ENCODE measurements around the gene CHMP4A.

CHMP4A gene, protein sequence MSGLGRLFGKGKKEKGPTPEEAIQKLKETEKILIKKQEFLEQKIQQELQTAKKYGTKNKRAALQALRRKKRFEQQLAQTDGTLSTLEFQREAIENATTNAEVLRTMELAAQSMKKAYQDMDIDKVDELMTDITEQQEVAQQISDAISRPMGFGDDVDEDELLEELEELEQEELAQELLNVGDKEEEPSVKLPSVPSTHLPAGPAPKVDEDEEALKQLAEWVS

DNA sequence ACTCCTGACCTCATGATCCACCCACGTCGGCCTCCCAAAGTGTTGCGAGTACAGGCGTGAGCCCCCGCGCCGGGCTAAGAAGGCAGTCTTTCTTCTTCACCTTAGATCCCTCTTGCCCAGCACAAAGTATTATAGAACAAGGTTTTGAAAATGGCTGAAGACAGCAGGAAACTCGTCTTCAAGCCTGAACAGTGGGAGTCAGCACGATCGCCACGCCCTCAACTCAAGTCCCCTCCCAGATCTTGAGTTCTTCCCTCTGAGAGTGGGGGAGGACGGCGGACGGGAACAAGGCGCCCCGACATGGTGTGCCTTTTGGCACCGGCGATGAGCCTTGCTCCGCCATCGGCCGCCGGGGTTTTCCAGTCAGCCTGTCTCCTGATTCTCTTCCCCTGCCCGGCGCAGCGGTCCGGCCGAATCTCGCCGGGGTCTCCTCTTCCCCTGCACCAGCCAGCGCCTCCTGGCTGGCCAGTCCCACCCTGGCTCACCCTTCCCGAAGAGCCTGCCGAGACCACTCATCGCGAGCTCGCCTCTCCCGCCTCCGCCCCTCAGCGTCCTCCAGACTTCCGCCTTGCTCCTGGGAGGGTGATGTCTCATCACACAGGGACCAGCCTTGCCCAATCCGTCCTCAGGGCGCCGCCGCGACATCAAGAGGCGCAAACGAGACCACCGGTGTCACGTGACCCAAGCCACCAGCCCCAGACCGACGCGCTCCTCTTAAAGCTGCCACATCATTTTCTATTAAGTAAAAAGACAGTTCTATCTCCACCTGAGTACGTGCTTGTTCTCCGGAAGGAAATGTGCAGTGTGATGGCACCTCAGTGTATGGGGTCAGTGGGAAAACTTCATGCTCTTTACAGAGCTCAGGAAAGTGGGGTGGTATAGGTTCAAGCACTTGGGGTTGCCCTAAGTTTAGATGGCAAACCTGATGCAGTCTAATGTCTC lies at the start of gene CHMP4A:
Gene CHMP4A, minus strand, starts transcription at position 565 of the 942 bp plus-strand sequence. Its CDS starts 49 bp downstream, at position 516.
- DNase-seq: peak; percentile 95

- no peak for DNase-seq
Observed at GRCh38 chr14:24261969-24262327, 48.7 kb upstream of the CHMP4A start.

GRCh38 chr14:24261256-24261968 lies 48.1 kb upstream of the CHMP4A start:
- no peak for DNase-seq

GRCh38 chr14:24260780-24261157 lies 47.5 kb upstream of the CHMP4A start:
- DNase-seq: no peak

DNA sequence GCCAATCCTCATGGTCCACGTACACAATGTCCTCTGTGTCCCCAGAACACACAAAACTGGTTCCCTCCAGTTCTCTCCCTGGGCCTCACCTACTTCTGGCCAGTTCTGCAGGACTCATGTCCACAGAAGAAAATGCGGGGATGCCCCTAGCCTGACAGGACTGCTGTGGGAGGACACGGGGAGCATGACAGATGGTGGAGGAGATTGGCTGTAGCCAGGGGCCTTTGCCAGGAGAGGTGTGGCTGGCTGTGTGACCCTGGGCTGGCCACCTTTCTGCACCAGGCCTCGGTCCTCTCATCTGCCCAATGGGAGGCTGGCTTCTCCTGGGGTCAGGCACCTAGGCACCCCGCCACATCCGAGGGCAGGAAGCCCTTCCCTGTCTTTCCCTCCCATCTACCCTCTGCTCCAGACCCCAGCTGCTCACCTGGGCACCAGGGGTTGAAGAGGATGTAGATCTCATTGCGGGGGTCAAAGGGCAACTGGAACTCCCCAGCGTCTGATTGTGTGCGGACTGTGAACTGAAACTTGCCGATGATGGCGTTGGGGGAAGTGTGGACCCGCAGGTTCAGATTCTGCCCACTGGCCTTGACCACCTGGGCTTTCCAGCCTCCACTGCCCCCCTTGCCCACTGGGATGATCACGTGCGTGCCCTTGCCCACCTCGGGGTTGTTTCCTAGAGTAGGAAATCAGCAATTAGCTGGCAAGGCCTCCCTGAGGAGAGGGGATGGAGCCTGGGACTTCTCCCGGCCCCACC lies 46.9 kb upstream of the CHMP4A start:
- no peak for DNase-seq

DNA sequence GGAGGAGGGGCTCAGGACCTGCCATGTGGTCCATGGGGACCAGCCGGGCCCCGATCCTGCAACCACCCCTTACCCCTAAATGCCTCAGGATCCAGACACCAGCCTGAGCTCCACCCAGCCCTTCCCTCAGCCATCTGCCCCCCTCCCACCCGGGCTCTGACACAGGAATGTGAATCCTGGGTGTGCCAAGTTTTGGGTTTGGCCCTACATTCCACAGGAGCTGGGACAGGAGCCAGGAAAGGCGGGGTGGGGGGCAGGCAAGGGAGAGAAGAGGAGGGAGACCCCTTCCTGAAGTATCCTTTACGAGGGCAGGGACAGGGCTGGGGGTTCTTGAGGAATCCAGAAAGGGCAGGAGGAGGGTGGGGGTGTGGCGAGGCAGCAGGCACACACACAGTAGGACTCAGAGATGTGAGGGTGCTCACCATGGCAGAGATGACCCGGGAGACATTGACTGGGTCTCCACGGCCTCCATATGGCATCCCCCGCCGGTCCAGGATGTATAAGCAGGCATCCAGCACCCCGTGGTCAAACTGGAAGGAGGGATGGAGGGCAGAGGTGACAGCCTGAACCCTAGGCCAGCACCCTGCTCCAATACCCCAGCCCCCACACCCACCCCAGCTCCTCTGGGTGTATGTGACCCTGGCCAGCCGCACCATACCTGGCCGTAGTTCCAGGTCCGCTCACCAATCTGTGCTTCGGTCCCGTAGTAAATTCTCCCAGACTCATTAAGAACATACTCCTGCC lies 46.2 kb upstream of the CHMP4A start:
- peak; percentile 67 for DNase-seq

DNA sequence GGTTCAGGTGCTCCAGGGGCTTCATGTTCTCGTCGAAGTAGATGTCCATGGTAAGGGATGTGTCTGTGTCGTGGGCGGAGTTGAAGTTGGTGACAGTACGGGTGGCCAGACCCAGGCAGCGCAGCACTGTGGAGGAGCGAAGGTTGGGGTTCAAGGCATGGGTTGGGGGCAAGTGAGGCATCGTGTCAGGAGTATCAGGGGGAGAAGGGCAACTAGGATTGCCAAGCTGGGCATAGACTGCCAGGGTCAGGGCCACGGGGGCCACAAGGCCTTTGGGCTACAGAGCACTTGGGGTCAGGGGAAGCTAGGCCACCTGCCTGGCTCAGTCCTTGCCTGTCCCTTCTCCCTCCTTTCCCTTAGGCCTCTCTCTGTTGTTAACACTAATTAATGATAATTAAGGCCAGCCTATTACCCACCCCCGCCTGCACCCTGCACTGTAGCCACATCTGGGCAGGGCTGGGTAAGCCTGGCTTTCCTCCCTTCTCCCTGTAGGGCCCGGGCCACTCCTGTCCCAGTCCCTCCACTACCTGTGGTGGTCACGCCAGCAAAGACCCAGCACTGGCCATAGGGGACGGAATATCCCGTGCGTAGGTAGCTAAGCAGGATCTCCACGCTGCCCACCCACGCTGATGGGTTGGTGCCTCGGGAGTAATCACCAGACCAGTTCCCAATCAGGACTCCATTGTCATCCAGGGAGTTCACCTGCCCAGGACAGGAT lies 45.4 kb upstream of the CHMP4A start:
- no peak for DNase-seq

DNA sequence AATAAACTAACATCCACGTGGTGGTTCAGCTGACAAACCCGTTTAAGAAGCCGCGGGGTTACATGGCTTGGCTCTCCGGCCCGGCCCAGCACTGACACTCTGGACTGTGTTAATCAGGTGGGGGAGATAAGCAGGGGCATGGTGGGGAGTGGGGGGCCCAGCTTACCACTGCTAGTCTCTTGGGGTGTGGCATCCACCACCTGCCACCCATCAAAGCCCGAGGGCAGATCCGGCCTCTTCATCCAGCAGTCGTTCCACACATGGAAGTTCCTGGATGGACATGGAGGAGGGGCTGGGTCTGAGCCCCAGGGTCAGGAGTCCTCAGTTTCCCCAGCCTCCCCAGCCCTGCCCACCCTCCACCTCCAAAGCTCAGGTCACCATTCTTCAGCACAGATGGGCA lies 44.8 kb upstream of the CHMP4A start:
- DNase-seq: no peak

- no peak for DNase-seq
Observed at GRCh38 chr14:24256960-24257359, 43.7 kb upstream of the CHMP4A start.

GRCh38 chr14:24255931-24256711 lies 42.8 kb upstream of the CHMP4A start:
- no peak for DNase-seq

GRCh38 chr14:24255438-24255837 lies 42.1 kb upstream of the CHMP4A start:
- no peak for DNase-seq

DNA sequence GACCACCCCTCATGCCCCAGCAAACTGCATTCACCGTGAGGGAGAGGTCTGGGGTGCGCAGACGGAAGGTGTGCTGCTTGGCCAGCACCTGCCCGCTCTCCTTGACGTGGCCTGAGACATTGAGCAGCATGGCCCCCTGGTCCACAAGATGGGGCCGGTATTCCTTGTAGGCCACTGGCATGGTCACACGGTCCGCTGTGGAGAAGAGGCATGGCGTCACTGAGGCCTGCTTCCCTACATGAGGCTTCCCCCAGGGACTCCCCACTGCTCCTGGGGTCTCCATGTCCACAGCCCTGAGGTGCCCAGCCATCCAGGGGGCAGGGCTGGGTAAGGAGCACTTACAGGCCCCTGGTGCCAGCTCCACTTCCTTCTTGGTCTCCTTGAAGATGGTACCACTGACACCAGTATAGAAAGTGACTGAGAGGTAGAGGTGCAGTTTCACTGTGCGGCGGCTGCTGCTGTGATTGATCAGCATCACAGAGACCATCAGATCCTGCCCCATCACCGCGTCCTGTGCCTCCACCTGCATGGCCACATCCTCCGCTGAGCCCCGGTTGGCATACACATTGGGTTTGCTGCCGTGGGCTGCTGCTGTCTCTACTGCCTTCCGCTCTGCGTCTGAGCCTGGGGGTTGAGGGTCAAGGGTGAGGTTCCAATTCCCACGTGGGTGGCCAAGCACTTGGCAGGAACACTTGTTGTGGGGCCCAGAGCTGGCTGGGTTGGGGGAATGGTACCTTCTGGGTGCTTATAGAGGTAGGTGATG lies 41.5 kb upstream of the CHMP4A start:
- no peak for DNase-seq

DNA sequence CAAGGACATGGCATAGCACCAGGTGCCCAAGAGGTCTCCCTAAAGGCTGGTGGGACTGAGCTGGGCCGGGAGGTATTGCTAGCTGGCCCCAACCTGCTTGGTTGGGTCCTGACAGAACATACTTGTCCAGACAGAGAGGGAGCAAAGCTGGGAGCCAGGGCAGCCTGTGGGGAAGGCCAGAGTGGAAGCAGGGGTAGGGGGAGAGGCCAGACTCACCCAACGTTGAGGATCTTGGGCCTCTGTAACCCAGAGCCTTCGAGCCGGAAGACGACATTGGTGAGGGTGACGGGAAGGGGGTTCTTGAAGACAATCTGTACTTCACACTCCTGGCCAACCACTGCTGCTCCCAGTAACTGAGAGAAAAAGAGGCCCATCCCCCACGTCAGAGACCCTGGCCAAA lies 40.6 kb upstream of the CHMP4A start:
- DNase-seq: no peak

DNA sequence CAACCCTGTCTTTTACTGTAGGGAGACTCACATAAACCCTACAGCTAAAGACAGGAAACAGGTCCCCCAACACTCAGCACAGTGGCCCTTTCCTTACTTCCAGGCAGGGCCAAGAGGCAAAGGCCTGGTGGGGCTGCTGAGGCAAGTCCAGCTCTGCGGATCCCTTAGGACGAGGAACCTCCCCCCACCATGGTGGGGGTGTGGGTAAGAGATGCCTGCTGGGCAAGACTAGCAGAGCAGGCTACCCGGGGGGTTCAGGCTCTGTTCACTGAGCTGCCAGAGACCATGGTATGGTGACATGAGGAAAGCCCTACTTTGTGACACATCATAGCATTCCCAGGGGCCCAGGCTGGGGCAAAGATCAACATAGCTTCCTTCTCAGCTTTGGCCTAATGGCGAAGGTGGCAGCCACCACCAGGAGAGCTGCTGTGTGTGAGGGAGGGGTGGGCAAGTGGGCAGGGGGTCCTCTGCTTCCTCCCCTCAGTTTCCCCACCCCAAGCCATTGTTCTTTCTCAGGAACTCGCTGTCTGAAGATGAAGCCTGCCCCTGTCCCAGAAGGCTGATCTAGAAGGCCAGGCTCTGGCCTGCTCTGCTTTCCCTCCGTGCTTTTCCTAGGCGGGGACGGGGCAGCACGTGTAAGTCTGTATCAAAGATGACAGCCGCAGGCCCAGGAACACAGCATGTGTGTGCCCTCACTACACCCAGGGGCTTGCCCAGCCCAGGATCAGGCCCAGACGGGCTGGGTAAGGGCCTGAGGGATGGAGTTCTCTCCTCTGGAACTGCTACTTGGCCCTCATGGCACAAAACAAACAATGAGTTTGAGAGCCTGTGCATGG lies 39.2 kb upstream of the CHMP4A start:
- no peak for DNase-seq

DNA sequence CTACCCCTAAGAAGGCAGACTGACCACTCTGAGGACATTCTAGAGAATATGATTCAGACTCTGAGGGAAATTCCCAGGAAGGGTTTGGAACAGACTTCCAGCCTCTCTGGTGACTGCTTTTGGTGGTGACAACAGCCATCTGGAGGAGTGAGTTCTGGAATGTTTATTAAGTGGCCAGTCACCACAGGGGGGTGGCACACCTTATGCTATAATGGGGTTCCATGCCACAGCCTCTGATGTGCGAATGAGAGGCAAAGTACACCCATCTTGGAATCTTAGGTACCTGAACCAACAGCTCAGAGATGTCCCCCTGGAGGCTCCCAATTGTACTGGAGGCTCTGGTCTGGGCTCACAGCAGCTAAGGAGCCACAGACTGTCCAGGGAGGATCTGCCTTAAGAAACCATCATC lies 38.6 kb upstream of the CHMP4A start:
- peak; percentile 21 for DNase-seq

- DNase-seq: peak; percentile 33
Observed at GRCh38 chr14:24250354-24250753, 37.1 kb upstream of the CHMP4A start.

DNA sequence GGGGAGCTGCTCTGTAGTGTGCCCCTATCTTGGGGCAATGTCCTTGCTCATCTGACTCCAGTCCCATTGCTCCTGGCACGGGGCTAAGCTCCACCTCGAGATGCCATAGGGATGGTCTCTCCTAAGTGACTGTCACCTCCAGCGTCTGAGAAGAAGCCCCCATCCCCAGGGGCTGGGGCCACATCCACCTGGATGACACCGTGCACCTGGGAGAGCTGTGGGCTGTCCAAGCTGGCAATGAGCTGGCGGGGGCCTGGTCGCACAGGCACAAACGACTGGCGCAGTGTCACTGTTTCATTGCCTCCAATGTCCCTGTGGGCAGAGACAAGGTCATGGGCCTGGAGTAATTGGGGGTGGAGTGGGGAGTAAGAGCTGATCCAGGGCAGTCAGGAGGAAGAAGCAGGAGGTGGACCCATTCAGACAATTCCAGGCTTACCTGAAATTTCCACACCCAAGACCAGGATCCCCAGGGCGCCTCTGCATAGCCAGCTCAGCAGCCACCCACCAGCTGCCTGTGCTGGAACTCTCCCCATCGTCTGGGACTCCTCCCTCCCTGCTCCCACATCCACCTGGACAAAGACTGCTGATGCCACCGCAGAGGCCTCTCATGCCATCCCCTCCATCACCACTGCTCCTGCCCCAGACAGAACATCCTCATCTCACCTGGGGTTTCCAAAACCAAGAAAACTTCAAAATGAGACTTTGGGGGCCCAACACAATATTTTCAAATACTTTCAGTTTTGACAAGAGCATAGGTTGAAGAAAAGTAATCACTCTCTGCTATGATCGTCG lies 36.1 kb upstream of the CHMP4A start:
- DNase-seq: peak; percentile 23

GRCh38 chr14:24247422-24247821 lies 34.1 kb upstream of the CHMP4A start:
- no peak for DNase-seq

Measured in right forelimb (tissue), 1 donor.